Cortex of kidney (tissue), 1 donor: Measurements from ENCODE around the gene PAPSS1.
"Not testable (repeated sequence)": the region's sequence is repeated elsewhere in the genome, so short reads cannot be mapped to it uniquely, and the experiment has no call there.

Experiments used
- DNase-seq: peaks from one replicate; lab custom pipeline; 2025; lab: John Stamatoyannopoulos, UW

PAPSS1 gene

DNA sequence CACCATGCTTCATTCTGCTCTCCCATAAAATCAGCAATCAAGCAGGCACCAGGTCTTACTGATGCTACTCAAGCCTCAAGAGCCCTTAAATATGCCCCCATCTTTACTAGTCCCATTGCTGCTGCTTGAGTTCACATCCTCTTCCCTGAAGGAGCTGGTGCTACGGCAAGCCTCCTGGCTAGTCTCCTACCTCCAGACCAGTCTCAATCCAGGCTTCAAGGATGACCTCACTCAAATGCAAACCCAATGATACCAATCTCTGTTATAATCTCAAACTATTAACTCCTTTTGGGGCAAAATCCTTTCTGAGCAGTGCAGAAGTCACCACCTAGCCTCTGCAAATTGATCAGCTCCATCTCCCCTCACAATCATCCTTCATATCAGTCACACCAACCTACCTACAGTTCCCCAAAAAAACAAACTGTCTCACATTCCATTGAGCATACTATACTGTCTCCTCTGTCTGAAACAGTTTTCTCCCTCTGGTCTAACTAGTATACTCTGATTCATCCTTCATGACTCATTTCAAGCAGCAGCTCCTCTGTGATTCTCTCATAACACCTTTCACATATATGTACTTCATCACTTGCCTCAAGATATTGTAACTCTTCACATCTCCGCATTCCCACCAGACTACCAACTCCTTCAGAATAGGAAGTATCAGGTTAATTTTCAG, 30.0 kb downstream of the PAPSS1 start:
- no peak for DNase-seq

DNA sequence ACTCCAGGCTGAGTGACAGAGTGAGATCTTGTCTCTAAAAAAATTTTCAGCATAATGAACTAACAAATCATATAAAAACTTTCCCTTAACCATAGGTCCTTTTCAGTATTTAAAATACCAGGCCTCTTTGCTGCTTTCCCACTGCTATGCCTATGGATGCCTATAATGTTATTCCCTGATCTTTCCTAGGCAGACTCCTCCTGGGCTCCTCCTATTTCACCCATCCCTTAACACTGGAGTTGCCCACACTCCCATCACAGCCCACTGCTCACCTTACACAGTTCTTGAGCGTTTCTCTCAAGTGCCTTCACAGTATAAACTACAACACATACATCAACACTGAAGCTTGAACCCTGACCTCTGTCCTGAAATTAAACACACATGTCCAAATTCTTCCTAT, 31.6 kb downstream of the PAPSS1 start:
- no peak for DNase-seq

DNA sequence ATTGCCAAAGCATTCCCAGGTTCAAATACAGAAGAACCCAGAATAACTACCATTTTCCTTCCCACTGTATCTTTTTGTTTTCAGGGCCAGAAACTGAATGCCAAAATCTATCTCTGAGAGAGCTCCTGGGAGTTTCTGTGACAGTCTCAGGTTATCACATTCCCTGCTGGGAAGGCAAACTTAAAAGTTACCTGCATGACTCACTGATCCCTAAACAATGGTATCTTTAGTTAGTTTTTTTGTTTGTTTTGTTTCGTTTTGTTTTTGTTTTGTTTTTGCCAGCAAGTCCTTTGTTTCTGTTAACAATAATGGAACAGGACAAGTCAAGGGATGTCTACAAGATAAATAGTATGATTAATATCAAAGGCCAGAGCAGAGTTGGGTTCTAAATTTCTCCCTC, 34.3 kb downstream of the PAPSS1 start:
- no peak for DNase-seq

GRCh38 chr4:107683873-107684272, 36.2 kb downstream of the PAPSS1 start:
- DNase-seq, result no peak

DNA sequence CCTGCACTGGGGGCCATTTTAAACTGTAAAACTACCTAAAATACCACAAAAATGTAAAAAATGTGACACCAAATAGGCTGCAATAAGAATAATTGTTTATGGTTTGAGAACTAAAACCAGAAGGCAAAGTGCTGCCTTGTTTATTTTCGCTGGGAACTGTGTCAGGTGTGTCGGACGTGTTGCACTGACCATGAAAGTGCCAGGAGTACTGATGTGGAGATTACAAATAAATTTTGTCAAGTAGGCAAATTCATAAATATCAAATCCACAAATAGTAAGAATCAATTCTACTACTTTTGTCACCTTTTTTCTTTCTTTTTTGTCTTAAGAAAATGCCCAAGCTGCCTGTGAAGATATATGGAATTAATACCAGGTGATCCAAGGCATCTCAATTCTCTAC, 37.7 kb downstream of the PAPSS1 start:
- DNase-seq, result no peak

GRCh38 chr4:107669068-107669467, 51.0 kb downstream of the PAPSS1 start:
- no peak for DNase-seq

DNA sequence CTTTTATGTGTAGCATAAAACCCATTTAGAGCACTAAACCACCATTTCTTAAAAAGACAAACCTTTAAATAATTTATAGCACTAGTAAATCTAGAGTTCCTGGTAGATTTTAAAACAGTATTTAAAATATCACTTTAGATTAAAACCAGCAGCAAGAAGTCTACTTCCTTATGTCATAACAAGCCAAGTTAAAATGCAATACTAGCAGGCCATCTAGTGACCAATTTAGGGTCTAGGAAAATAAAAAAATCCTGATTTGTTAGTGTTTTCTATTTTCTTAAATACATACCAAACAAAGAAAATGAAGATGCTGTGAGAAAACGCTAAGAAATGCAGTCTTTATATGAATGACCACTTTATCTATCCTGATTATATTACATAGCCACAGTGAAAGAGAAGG, 53.9 kb downstream of the PAPSS1 start:
- no peak for DNase-seq

- no peak for DNase-seq
These were observed 55.0 kb downstream of the PAPSS1 start for GRCh38 chr4:107665001-107665400.

DNA sequence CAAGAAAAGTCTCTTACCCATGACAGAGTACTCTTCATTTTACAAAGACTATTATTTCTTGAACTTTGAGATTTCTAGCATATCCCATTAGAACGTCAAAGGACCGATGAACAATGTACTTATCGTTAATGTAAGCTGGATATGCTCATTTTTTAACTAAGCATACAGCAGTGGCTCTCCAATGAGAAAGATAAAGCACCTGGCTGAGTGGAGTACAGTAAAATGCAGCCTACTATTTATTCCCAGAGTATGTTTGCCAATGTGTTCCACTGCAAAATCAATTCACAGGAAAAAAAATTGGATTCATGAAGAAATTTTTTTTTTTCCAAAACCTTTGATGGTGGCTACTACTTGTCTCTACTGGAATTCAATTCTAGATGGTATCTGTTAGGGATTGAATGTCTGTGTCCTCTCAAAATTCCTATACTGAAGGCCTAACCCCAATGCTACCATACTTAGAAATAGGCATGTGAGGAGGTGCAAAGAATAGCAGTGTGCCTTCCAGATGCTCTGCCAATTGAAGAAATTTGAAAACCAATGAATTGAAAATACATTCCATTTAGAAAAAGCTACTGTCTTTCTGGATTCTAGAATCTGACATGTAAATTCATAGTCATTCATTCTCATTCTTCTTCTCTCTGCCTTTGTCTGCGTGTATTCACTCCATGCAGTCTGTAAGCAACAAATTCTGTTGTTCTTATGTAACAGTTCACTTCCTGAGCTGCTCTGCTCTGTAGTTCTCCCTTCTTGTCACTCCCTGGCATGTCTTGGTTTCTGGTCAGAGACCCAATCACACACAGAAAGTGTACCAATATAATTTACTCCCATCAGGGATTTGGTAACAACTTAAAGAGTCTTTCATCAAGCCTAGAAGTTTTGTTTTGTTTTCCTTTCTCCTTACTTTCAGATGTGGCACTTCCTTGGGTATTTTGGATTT, 61.4 kb downstream of the PAPSS1 start:
- DNase-seq, result no peak

DNA sequence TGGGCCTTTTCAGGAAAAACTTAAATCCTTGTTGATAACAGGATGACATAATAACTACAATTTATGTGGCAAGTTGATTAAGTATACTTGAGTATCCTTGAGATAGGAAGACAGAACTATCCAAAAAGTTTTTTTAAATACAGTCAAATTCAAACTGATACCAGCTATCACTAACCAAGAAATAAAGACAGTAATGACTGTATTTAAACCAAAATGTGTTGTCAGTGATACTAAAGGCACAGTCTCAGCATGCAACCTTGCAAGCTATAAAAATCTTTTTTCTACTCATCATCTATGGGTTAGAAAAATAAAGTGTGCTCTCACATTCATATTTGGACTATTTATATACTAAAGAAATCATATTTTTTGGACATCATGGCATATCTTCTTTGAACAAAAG, 64.7 kb downstream of the PAPSS1 start:
- no peak for DNase-seq

GRCh38 chr4:107654694-107655093, 65.3 kb downstream of the PAPSS1 start:
- DNase-seq, result no peak

GRCh38 chr4:107651408-107651807, 68.6 kb downstream of the PAPSS1 start:
- not testable (repeated sequence) for DNase-seq

GRCh38 chr4:107650251-107650650, 69.8 kb downstream of the PAPSS1 start:
- DNase-seq, result no peak

DNA sequence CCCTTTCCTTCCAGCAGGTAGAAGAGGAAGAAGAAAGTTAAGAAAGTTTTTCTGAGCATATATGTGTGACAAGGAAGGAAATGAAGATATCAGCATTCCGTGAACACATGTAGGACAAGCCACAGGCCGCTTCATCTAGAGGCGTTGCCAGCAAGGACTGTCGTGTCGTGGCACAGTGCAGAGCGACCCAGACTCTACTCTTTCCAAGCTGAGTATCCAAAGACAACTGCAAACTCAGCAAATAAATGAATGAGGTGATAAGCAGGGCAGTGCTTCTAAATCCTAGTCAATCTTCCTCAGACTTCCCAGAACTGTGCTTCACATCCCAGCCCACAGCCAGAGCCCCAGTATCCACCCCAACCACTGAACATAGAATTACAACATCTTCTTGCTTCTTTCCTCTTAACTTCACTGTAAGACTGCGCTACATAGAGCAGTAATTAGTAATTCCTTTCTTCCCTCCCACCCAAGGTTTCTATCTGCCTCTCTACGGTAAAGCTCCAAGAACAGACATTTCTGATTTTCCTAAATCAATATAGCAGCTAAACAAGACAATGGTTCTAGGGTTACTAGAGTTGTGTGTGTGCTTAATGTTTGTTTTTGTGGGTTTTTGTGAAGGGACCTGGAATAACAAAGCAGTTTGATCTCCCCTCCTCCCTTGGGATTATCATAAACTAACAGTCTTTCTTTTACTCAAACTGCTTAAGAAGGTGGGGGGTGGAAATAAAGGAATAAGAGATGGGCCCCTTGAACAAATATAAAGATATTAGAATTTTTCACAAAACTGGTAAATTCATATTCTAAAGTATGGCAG, 71.6 kb downstream of the PAPSS1 start:
- DNase-seq, result no peak

DNA sequence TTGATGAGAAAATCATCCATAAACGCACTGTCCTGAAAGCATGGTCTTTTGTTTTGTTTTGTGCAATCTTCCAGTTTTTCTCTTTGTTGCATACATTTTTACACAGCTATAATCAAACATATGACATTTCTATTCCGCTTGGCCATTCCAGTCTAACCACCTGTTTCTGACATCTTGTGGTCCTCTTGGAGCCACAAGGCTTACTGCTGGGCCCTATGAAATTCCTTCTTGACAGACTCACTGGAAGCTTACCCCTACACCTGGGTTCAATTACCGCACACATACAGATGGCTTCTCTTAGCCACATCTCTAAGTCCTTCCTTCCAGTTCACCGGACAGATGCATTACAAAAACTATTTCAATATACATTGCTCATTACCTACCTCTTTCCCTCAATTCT, 72.4 kb downstream of the PAPSS1 start:
- DNase-seq, result no peak

- DNase-seq, result no peak
These were observed 74.4 kb downstream of the PAPSS1 start for GRCh38 chr4:107645604-107646003.

GRCh38 chr4:107643021-107643420, 77.0 kb downstream of the PAPSS1 start:
- DNase-seq, result no peak

- no peak for DNase-seq
These were observed 79.2 kb downstream of the PAPSS1 start for GRCh38 chr4:107640878-107641277.

GRCh38 chr4:107640197-107640596, 79.8 kb downstream of the PAPSS1 start:
- no peak for DNase-seq

DNA sequence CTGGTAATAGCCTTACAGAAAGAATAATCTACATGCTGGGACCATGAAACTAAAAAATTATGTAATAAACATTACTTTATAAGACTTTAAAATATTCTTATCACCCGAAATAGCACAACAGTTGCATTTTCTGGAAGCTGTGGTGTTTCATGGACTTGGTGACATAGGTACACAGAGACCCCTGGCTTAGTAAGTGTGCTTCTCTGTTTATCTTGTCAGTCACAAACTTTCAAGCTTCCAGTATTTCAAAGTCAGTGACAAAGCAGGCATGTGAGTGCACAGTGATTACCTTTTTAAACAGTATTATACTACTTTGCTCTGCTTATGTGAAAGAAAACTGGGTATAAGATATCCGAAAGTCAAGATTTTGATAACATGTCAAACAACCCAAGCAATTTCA, 84.3 kb downstream of the PAPSS1 start:
- DNase-seq, result no peak

GRCh38 chr4:107631560-107631959, 88.5 kb downstream of the PAPSS1 start:
- DNase-seq, result no peak

DNA sequence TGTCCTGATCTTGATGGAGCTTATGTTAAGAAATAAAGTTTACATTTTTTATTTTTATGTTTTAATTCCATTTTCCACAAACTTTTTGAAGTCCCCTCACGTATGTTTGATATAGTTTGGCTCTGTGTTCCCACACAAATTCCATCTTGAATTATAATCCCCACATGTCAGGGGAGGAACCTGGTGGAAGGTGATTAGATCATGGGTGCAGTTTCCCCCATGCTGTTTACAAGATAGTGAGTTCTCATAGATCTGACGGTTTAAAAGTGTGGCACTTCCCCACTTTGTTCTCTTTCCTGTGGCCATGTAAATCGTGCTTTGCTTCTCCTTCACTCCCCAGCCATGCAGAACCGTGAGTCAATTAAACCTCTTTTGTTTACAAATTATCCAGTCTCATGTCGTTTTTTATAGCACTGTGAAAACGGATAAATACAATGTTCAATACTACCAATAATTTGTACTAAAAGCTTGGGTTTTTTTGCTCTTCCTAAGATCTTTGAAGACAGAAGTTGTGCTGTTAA, 89.8 kb downstream of the PAPSS1 start:
- DNase-seq, result no peak
